ENCODE data around the gene CD302. TPM values are rescaled to one million over a fixed set of nuclear protein-coding genes. Genes with fewer than 3 reads are reported as not detected.

The CD302 gene
- total and polyA plus RNA-seq, 2 donors (not counting 3 experiments of a cell fraction or from before 2014, with no cell fraction given), result 10.4 to 10.6 TPM

- Histone ChIP-seq H3K9me1 (replicated peaks; ENCODE audit: control insufficient read depth, extremely low read depth, insufficient read depth, low read length) (no peaks in the 10 kb centered on the region), H3K79me2 (ENCODE audit: control insufficient read depth, insufficient read depth, low read length) (peaks cover 8% of the 10 kb centered on the region), H3K9ac (replicated peaks; ENCODE audit: extremely low read depth, insufficient read depth, low read length) (no peak overlapping the region), H3K4me3 (replicated peaks in 1 of 3; ENCODE audit: insufficient read depth in 1 of 3, low read depth in 1 of 3, low read length in 3 of 3) (no peak overlapping the region), H3K27me3 (ENCODE audit: control insufficient read depth in 2 of 2, insufficient read depth in 2 of 2, low read length in 2 of 2) (no peaks in the 10 kb centered on the region), H3K4me2 (ENCODE audit: insufficient read depth, low read length) (no peak overlapping the region), H2AFZ (ENCODE audit: low read depth, low read length) (no peak overlapping the region), H3K4me1 (ENCODE audit: control insufficient read depth, extremely low read depth, insufficient read depth, low read length) (no peaks in the 10 kb centered on the region), H4K20me1 (replicated peaks; ENCODE audit: control insufficient read depth, extremely low read depth, insufficient read depth, low read length) (no peaks in the 10 kb centered on the region), H3K36me3 (ENCODE audit: control insufficient read depth in 2 of 2, extremely low read depth in 1 of 2, insufficient read depth in 2 of 2, low read length in 2 of 2) (peaks cover 0 to 18% of the 10 kb centered on the region in 2 experiments), H3K9me3 (replicated peaks; ENCODE audit: control insufficient read depth, insufficient read depth, low read length) (no peaks in the 10 kb centered on the region), H3K27ac (ENCODE audit: insufficient read depth, low read depth, low read length) (no peak overlapping the region)
- ChIA-PET CTCF (no interaction called here), POLR2A (no interaction called here)
- no peak for TF ChIP-seq EZH2 (IDR thresholded peaks at IDR 0.05; ENCODE audit: borderline replicate concordance, low read depth, low read length, severe bottlenecking)
- TF ChIP-seq FOS (IDR thresholded peaks at IDR 0.05; ENCODE audit: borderline replicate concordance, insufficient read depth, low read length), result no peak
- TF ChIP-seq GATA2 (IDR thresholded peaks at IDR 0.05; ENCODE audit: insufficient read depth, insufficient read length, low read depth, low read length), result no peak
- BruUV-seq (replicated peaks), result TSS peak; percentile 14
- dilution Hi-C loops (cut with MboI; ENCODE audit: extremely low pct_ligation_motif_present, low sequenced_read_pairs) (no loop called here), intact Hi-C loops (cut with micrococcal nuclease) (no loop called here)
- no peak for FAIRE-seq
- no peak for DNase-seq (ENCODE audit: low read depth, low spot score)
These were observed 28.9 kb downstream of the CD302 start for GRCh38 chr2:159769147-159769546.

- no peak for DNase-seq (ENCODE audit: low read depth, low spot score)
- peaks cover 6 to 38% of the 10 kb centered on the region in 2 experiments for H3K36me3 ChIP-seq (ENCODE audit: control insufficient read depth in 2 of 2, extremely low read depth in 1 of 2, insufficient read depth in 2 of 2, low read length in 2 of 2)
- intact Hi-C loops (cut with micrococcal nuclease) (no loop called here), dilution Hi-C loops (cut with MboI; ENCODE audit: extremely low pct_ligation_motif_present, low sequenced_read_pairs) (no loop called here)
- no peak overlapping the region for H3K4me2 ChIP-seq (ENCODE audit: insufficient read depth, low read length)
- H3K4me3 ChIP-seq (replicated peaks in 1 of 3; ENCODE audit: insufficient read depth in 1 of 3, low read depth in 1 of 3, low read length in 3 of 3), result no peak overlapping the region
- CTCF ChIA-PET, result interaction anchor here (1.1 to 1.6 kb wide), 5 partner anchors 15 to 206 kb away, joined by 3 to 5 read pairs (median 3); partner anchors contain the start of gene MARCHF7
- H3K9me1 ChIP-seq (replicated peaks; ENCODE audit: control insufficient read depth, extremely low read depth, insufficient read depth, low read length), result no peaks in the 10 kb centered on the region
- no peak for FAIRE-seq
- H3K4me1 ChIP-seq (ENCODE audit: control insufficient read depth, extremely low read depth, insufficient read depth, low read length), result peaks cover 14% of the 10 kb centered on the region
- no peaks in the 10 kb centered on the region for H4K20me1 ChIP-seq (replicated peaks; ENCODE audit: control insufficient read depth, extremely low read depth, insufficient read depth, low read length)
- H3K27me3 ChIP-seq (ENCODE audit: control insufficient read depth in 2 of 2, insufficient read depth in 2 of 2, low read length in 2 of 2), result no peaks in the 10 kb centered on the region
- POLR2A ChIA-PET, result no interaction called here
- no peak overlapping the region for H3K27ac ChIP-seq (ENCODE audit: insufficient read depth, low read depth, low read length)
- no TSS peak for BruUV-seq (replicated peaks)
- no peak overlapping the region for H2AFZ ChIP-seq (ENCODE audit: low read depth, low read length)
- H3K9ac ChIP-seq (replicated peaks; ENCODE audit: extremely low read depth, insufficient read depth, low read length), result no peak overlapping the region
- H3K9me3 ChIP-seq (replicated peaks; ENCODE audit: control insufficient read depth, insufficient read depth, low read length), result no peaks in the 10 kb centered on the region
- H3K79me2 ChIP-seq (ENCODE audit: control insufficient read depth, insufficient read depth, low read length), result peaks cover 50% of the 10 kb centered on the region
- no peak for TF ChIP-seq JUN (IDR thresholded peaks at IDR 0.05; ENCODE audit: borderline replicate concordance, insufficient read depth, insufficient read length, low read depth)
- no peak for TF ChIP-seq POLR2AphosphoS5 (IDR thresholded peaks at IDR 0.05; ENCODE audit: insufficient read depth, low read depth, low read length)
- TF ChIP-seq GATA2 (IDR thresholded peaks at IDR 0.05; ENCODE audit: insufficient read depth, insufficient read length, low read depth, low read length), result no peak
- no peak for TF ChIP-seq FOS (IDR thresholded peaks at IDR 0.05; ENCODE audit: borderline replicate concordance, insufficient read depth, low read length)
- no peak for TF ChIP-seq MYC (IDR thresholded peaks at IDR 0.05; ENCODE audit: low read depth, low read length)
- TF ChIP-seq EZH2 (IDR thresholded peaks at IDR 0.05; ENCODE audit: borderline replicate concordance, low read depth, low read length, severe bottlenecking), result no peak
- TF ChIP-seq MAX (IDR thresholded peaks at IDR 0.05; ENCODE audit: insufficient read depth, insufficient read length), result no peak
- TF ChIP-seq, protein P1, sequence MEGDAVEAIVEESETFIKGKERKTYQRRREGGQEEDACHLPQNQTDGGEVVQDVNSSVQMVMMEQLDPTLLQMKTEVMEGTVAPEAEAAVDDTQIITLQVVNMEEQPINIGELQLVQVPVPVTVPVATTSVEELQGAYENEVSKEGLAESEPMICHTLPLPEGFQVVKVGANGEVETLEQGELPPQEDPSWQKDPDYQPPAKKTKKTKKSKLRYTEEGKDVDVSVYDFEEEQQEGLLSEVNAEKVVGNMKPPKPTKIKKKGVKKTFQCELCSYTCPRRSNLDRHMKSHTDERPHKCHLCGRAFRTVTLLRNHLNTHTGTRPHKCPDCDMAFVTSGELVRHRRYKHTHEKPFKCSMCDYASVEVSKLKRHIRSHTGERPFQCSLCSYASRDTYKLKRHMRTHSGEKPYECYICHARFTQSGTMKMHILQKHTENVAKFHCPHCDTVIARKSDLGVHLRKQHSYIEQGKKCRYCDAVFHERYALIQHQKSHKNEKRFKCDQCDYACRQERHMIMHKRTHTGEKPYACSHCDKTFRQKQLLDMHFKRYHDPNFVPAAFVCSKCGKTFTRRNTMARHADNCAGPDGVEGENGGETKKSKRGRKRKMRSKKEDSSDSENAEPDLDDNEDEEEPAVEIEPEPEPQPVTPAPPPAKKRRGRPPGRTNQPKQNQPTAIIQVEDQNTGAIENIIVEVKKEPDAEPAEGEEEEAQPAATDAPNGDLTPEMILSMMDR (IDR thresholded peaks at IDR 0.05; ENCODE audit: extremely low read depth in 1 of 2, insufficient read depth in 1 of 2, low read depth in 1 of 2, low read length in 2 of 2), result no peak
- TF ChIP-seq POLR2A (IDR thresholded peaks at IDR 0.05; ENCODE audit: low read depth, low read length), result no peak
These were observed 35.9 kb downstream of the CD302 start for GRCh38 chr2:159762075-159762474.

Data from endothelial cell of umbilical vein (primary cell).